Prostate gland (tissue), 2 donors: ENCODE results near the gene LMAN2L. TPM values are rescaled to one million over a fixed set of nuclear protein-coding genes. Genes with fewer than 3 reads are reported as not detected.

Experiments
- DNase-seq: peaks from one replicate; pipeline ENCODE4 v3.0.0-alpha.2; 2019; ENCODE audit warnings: low spot score
- H3K27ac ChIP-seq, 2 donors: fragments of 200-600 bp; sonication (generic); 2 replicates each; pipeline ENCODE4 v1.5.1; 2017 to 2019
- H3K27me3 ChIP-seq: fragments of 200-600 bp; sonication (generic); replicated peaks from 2 replicates; pipeline ENCODE4 v1.5.1; 2019; ENCODE audit not compliant: insufficient read depth
- H3K36me3 ChIP-seq, 2 donors: fragments of 200-600 bp; sonication (generic); 1 replicate in 1 of 2; 2 replicates in 1 of 2; pipeline versions ENCODE4 v1.5.1 to v1.8.1; 2017 to 2019
- H3K4me1 ChIP-seq: fragments of 200-600 bp; sonication (generic); replicated peaks from 2 replicates; pipeline ENCODE4 v1.5.1; 2019
- H3K4me3 ChIP-seq, 2 donors: fragments of 200-600 bp; sonication (generic); 2 replicates each; pipeline ENCODE4 v1.5.1; 2017 to 2019
- H3K9me3 ChIP-seq: fragments of 200-600 bp; sonication (generic); 2 replicates; pipeline ENCODE4 v1.5.1; 2017
- POLR2A ChIP-seq: fragments of 450-650 bp; IDR thresholded peaks from one replicate; pipeline ENCODE4 v1.6.1; 2016; ENCODE audit warnings: antibody characterized with exemption, mild to moderate bottlenecking
- POLR2AphosphoS5 ChIP-seq: sonication (generic); formaldehyde crosslinking; IDR thresholded peaks from one replicate; pipeline ENCODE4 v1.6.1; 2017; ENCODE audit warnings: antibody characterized with exemption
- WGBS: methylation state at CpG from one replicate; pipeline ENCODE4 v1.1.5; 2018; 5-methylcytosine and 5-hydroxymethylcytosine counted together
- intact Hi-C: fragments of 100-400 bp; cut with DNase I; formaldehyde crosslinking; loops from one replicate; pipeline ENCODE4 v1.14.2; 2022
- total RNA-seq, 2 donors: library from RNA; depleted of rRNA; stranded (reverse); fragments of >200 nt; gene quantifications; one replicate each; pipeline ENCODE4 v1.1.0, GENCODE V29; 2016
- TF ChIP-seq, protein P1 (sequence below), 4 experiments: fragments of 200-600 bp in 2 of 4; fragments of 450-650 bp in 2 of 4; sonication (generic) in 2 of 4; IDR thresholded peaks; 1 replicate in 3 of 4; 2 replicates in 1 of 4; pipeline ENCODE4 v1.5.1; 2016 to 2019; ENCODE audit warnings: antibody characterized with exemption in 4 of 4, mild to moderate bottlenecking in 2 of 4, moderate library complexity in 2 of 4

The LMAN2L gene, protein sequence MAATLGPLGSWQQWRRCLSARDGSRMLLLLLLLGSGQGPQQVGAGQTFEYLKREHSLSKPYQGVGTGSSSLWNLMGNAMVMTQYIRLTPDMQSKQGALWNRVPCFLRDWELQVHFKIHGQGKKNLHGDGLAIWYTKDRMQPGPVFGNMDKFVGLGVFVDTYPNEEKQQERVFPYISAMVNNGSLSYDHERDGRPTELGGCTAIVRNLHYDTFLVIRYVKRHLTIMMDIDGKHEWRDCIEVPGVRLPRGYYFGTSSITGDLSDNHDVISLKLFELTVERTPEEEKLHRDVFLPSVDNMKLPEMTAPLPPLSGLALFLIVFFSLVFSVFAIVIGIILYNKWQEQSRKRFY
- 10 to 100 TPM; 26.1 to 26.8 TPM for total RNA-seq

DNA sequence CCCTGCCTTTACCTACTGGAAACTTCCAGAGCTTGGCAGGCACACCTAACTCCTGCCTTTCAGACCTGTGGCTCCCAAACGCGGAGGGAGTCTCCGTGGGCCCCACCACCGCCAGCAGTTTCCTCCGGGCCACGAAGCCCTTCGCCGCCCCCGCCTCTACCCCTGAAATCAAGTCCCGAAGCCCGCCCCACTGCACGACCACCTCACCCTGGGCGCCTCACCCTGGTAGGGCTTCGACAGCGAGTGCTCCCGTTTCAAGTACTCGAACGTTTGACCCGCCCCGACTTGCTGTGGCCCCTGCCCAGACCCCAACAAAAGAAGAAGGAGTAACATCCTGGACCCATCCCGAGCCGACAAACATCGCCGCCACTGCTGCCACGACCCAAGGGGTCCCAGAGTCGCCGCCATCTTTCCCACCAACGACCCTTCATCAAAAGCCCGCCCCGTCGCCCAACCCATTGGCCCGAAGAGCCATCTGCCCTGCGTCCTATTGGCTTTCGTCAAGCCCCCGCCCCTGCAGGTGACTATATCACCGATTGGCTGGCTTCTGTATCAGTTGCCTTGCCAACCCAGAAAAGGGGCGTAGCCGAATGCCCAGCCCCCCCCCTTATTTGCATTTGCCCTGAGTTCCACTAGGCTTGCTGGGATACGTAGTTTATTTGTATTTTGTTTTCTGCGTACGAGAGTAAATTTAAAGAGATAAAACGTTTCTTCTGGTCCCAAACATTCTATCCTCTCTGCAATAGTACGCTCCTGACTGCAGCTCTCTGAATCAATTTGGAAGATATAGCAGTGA, at the start of gene LMAN2L:
TSS of gene LMAN2L (minus strand) at position 432 of the 796 bp plus-strand sequence. CDS start at position 408, 24 bp downstream.
- Histone ChIP-seq H3K27ac (peak within 1 kb of the TSS; percentile 57 to 68), H3K27me3 (no peaks in the 10 kb centered on the region), H3K4me3 (peak within 1 kb of the TSS; percentile 65 to 67), H3K36me3 (no peaks in the 10 kb centered on the region), H3K9me3 (no peaks in the 10 kb centered on the region), H3K4me1 (peaks cover 6% of the 10 kb centered on the region)
- DNase-seq, result peak; percentile 97
- WGBS, result 0% methylated on average over 42 of the region's 43 CpGs
- peak; percentile 95 for TF ChIP-seq POLR2AphosphoS5
- TF ChIP-seq, protein P1, sequence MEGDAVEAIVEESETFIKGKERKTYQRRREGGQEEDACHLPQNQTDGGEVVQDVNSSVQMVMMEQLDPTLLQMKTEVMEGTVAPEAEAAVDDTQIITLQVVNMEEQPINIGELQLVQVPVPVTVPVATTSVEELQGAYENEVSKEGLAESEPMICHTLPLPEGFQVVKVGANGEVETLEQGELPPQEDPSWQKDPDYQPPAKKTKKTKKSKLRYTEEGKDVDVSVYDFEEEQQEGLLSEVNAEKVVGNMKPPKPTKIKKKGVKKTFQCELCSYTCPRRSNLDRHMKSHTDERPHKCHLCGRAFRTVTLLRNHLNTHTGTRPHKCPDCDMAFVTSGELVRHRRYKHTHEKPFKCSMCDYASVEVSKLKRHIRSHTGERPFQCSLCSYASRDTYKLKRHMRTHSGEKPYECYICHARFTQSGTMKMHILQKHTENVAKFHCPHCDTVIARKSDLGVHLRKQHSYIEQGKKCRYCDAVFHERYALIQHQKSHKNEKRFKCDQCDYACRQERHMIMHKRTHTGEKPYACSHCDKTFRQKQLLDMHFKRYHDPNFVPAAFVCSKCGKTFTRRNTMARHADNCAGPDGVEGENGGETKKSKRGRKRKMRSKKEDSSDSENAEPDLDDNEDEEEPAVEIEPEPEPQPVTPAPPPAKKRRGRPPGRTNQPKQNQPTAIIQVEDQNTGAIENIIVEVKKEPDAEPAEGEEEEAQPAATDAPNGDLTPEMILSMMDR (IDR thresholded peaks at IDR 0.05), result peak in 2 of 4 experiments; percentile 28 to 44
- peak; percentile 67 for TF ChIP-seq POLR2A
- intact Hi-C loops, result loop anchor here (5.0 to 10.0 kb wide), 2 partner anchors 73 to 105 kb away; partner anchors contain the start of gene KANSL3

DNA sequence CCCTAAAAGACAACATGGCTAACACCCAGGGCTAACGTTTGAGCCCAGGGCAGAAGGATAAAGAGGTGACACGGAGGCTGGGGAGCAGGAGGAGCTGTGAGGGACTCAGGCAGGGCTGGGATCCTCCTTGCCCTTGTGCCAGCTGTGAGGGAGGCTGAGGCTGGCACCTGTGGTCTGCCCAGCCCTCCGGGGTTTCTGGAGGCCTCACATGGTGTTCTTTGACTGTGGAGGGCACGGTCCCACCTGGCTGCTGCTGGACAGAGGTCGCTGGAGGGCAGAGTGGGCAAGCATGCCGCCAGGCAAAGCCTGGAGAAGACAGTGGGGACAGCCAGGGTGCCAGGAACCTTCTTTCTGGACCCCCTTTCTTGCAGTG, 49.4 kb upstream of the LMAN2L start:
- Histone ChIP-seq H3K36me3 (no peaks in the 10 kb centered on the region), H3K4me1 (no peaks in the 10 kb centered on the region), H3K4me3 (no peak overlapping the region), H3K27me3 (no peaks in the 10 kb centered on the region), H3K27ac (no peak overlapping the region), H3K9me3 (no peaks in the 10 kb centered on the region)
- TF ChIP-seq POLR2A, result no peak
- TF ChIP-seq, protein P1 (IDR thresholded peaks at IDR 0.05), result no peak
- intact Hi-C loops, result no loop called here
- 77% methylated on average over 6 of the region's 6 CpGs for WGBS
- DNase-seq, result no peak

DNA sequence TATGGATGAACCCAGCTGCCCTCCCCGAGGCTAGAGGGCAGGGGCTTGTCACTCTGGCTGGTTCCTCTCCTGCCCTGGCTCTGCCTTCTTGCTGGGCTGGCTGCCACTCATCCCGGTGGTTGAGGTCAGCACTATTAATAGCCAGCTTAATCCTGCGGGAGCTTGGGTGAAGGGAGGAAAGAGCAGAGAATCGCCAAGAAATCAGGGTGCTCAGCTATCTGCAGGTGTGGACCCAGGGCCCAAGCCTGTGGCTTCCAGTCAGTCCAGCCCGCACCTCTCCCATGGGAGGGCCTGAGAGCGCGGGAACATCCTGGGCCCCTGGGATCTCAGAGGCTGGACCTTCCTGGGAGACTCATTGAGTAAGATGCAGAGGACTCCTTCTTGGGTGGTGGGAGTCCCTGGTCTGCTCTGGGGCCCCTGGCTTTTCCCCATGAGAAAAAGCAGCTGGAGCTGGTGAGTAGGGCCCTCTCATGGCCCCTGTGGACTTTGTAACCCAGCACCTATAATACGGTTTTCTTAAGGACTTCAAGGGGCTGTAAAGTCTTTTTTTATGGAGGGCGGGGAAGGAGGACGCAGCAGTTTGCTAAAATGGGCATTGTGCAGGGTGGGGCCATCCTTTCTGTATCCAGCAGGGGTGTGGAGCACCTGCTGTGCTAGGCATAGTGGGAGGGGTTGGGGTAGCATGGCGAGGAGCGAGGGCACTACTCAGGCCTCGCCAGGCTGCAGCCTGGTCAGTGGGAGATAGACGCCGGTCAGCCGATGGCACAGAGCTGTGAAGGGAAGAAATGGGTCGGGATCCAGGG, 48.8 kb upstream of the LMAN2L start:
- no peak for DNase-seq
- 64% methylated on average over 17 of the region's 17 CpGs for WGBS
- TF ChIP-seq, protein P1 (IDR thresholded peaks at IDR 0.05), result no peak
- TF ChIP-seq POLR2A (no peak), POLR2AphosphoS5 (no peak)
- Histone ChIP-seq H3K9me3 (no peaks in the 10 kb centered on the region), H3K4me1 (no peaks in the 10 kb centered on the region), H3K4me3 (no peak overlapping the region), H3K36me3 (no peaks in the 10 kb centered on the region), H3K27me3 (no peaks in the 10 kb centered on the region), H3K27ac (no peak overlapping the region)
- intact Hi-C loops, result no loop called here

DNA sequence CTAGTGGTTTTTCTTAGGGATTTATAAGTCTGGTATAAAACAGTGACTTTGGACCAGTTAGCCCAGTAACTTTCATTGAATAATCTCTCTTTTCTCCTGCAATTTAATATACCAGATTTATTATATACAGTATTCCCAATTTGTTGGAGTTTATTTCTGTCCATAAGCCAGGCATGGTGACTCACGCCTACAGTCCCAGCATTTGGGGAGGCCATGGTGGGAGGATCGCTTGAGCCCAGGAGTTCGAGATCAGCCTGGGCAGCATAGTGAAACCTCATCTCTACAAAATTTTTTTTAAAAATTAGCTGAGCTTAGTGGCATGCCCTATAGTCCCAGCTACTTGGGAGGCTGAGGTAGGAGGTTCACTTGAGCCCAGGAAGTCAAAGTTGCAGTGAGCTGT, 47.5 kb upstream of the LMAN2L start:
- H3K36me3 ChIP-seq, result no peaks in the 10 kb centered on the region
- no peaks in the 10 kb centered on the region for H3K27me3 ChIP-seq
- 96% methylated on average over 3 of the region's 3 CpGs for WGBS
- DNase-seq, result no peak
- intact Hi-C loops, result no loop called here
- TF ChIP-seq POLR2AphosphoS5 (no peak), POLR2A (no peak)
- TF ChIP-seq, protein P1 (IDR thresholded peaks at IDR 0.05), result no peak
- no peaks in the 10 kb centered on the region for H3K9me3 ChIP-seq
- H3K27ac ChIP-seq, result no peak overlapping the region
- H3K4me1 ChIP-seq, result no peaks in the 10 kb centered on the region
- H3K4me3 ChIP-seq, result no peak overlapping the region
